Fibroblast of skin of abdomen (primary cell): ENCODE results near the gene COLEC11.

Source experiments
- DNase-seq: peaks from one replicate; pipeline ENCODE4 v3.0.0-alpha.2; 2013

Gene COLEC11

GRCh38 chr2:3639653-3640052 is 44.7 kb downstream of the COLEC11 start:
- DNase-seq: no peak

DNA sequence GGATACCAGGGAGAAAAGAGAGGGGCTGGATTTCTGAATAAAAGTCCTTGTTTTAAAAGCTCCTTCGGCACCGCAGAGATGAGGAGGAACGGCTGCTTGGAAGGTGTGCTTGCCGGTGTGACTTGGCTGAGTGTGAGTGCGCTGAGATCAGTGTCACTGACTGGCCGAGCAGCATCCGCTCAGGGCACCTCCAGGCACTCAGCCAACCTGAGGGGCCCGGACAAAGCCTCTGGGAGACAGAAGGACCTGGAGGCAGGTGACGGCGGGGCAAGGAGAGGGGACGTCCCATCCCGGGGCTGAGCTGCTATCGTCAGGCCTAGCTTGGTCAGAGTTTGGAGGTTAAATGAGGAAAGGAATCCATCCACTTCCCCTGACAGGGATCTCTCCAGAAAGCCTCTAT is 46.3 kb downstream of the COLEC11 start:
- no peak for DNase-seq

- no peak for DNase-seq
Measured at GRCh38 chr2:3641841-3642421, 47.0 kb downstream of the COLEC11 start.

DNA sequence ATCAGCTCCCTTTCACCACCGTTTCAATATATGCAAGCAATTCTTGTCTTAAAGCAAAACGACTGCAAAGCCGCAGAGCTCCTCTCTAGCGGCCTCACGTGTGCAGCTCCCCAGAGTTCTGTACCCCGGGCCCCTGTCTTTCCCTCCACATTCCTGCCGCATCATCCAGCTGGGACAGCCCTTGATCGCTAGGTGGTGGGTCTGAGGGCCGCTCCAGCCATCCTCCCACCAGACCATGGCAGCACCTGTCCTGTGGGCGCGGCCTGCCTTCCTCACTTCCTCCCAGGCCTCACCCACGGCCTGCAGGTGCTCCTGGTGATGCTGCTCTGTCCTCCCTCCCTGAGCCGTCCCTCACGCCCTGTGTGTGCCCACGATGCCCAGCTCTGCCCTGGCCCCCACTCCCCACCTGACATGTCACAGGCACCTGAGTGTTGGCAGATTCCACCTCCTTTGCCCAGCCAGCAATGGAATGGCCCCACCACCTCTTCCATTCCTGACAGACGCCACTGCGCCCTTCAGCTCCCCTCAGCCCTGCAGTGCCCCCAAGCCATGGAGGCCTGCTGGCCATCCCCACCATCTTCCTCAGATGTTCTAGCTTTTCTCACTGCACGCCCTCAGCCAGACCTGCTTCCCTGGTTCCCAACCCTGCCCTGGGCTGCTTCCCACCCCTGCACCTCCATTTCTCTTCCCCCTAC is 47.8 kb downstream of the COLEC11 start:
- DNase-seq: no peak

DNA sequence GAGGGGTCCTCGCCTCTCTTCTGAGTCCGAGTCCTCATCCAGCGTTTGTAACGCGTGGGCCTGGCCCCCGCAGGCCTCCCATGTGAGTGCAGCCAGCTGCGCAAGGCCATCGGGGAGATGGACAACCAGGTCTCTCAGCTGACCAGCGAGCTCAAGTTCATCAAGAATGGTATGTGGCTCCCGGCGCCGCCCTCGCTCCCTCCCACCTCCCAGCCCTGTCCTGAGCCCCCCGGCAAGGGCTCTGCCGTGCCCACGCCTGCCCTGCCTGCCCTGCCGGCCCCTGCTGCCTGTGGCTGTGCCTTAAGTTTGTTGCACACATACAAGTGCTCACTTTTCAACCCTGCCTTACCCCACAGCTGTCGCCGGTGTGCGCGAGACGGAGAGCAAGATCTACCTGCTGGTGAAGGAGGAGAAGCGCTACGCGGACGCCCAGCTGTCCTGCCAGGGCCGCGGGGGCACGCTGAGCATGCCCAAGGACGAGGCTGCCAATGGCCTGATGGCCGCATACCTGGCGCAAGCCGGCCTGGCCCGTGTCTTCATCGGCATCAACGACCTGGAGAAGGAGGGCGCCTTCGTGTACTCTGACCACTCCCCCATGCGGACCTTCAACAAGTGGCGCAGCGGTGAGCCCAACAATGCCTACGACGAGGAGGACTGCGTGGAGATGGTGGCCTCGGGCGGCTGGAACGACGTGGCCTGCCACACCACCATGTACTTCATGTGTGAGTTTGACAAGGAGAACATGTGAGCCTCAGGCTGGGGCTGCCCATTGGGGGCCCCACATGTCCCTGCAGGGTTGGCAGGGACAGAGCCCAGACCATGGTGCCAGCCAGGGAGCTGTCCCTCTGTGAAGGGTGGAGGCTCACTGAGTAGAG is 48.7 kb downstream of the COLEC11 start:
- DNase-seq: no peak

GRCh38 chr2:3644246-3644525 is 49.3 kb downstream of the COLEC11 start:
- DNase-seq: no peak

DNA sequence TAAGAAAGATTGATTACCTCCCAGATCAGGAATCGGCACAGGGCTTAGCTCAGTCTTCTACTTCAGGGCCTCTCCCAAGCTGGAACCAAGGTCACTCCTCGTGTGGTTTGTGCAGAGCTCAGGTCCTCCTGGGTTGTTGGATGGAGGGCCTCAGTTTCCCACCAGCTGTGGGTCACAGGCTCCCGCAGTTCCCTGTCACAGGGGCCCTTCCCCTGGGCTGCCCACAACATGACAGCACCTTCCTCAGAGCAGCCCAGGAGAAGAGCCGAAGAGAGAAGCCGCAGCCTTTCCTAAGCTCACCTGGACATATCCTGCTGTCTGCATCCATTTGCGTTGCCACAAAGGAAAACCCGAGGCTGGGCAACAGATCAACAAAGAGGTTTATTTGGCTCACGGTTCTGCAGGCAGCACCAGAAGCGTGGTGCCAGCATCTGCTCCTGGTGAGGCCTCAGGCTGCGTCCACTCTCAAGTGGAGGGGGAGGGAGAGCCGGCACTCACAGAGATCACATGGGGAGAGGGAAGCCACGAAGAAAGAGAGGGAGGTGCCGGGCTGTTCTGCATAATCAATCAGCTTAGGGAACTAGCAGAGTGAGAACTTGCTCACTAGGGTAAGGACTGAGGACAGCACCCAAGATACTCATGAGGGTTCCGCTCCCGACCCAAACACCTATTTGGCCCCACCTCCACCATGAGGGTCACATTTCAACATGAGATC is 50.1 kb downstream of the COLEC11 start:
- no peak for DNase-seq

- DNase-seq: no peak
Measured at GRCh38 chr2:3645745-3646389, 51.0 kb downstream of the COLEC11 start.

DNA sequence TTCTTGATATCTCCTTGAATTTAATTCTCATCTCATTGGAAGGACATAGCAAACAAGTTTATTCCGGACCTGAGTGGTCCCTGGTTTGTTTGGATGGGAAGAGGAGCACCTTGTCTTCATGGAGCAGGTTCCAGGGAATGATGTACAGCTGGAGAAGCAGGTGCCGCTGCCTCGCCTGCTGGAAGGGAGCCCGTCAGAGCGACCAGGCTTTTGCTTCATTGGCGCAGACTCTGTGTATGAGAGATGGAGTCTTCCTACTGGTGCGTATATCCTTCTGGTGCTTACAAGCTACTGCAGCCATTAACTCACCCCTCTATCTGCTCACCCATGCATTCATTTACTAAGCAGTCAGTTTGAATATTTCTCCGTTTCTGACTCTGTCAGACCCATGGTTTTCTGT is 51.5 kb downstream of the COLEC11 start:
- DNase-seq: no peak

DNA sequence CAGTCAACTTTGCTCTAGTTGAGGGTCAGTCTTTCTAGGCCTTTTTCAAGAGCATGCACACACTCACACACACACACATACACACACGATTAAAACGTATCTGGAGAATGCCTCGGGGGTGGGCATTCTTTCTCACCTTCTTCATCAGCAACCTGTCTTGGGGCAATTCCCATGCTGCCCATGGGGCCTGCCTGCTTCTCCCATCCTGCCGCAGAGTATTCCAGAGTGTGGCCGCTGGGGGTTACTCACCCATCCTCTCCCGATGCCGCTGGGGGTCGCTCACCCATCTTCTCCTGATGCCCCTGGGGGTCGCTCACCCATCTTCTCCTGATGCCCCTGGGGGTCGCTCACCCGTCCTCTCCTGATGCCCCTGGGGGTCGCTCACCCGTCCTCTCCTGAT is 52.3 kb downstream of the COLEC11 start:
- no peak for DNase-seq

DNA sequence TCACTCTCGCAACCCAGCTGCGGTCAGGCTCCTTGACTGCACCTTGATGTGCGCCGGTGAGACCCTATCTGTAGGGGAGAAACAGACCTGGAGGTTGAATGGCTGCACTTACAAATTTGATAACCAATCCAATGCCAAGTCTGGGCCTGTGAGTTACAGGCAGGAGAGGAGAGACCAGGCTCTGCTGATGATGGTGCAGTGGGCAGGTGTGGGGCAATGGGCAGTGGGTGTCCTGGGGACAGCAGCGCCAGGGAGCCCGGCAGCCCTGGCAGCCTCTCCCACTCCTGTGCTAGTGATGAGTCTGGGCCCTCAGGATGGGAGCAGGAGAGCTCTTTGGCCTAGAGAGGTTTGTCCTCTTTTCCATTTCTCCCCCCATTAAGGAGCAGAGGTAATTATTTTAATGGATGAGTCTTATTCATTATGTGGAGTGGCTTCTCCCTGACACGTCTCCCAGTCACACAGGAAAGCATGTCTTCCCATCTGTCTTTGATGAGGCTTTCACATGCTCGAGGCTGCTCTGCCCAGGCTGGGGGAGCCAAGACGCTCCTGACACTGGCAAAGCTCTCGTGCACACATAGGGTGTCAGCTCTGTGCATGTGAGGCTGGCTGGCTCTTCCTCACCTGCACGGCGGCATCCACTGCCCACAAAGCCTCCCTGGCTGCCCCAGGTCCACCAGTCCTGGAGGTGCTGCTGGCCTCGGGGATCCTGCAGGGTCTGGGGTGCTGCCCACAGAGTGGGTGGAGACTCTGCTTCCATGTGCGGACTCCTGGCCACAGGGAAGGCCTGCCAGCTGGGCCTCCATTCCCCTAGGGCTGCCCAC is 53.1 kb downstream of the COLEC11 start:
- no peak for DNase-seq

DNA sequence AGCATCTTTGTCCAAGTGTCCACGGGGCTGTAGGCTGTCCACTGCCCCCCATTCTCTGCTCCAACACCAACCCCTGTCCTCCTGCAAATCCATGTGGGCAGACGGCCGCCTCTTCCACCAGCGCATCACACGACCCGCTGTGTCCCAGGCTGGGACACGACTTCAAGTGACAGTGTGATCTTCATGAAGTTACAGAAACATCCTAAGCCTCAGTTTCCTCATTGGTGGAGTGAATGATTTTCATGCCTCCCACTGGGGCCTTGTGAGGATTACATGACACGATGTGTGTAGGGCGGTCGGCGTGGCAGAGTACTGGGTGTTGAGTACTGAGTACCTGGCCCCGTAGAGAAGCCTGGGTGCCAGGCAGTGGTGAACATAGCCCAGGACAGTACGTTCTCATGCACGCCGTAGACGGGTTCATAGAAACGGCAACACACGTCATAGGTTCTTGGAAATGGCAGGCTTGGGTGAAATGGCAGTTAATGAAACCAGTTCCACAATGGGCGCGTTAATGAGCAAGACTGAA is 53.8 kb downstream of the COLEC11 start:
- DNase-seq: no peak

GRCh38 chr2:3649581-3649980 is 54.7 kb downstream of the COLEC11 start:
- DNase-seq: no peak

DNA sequence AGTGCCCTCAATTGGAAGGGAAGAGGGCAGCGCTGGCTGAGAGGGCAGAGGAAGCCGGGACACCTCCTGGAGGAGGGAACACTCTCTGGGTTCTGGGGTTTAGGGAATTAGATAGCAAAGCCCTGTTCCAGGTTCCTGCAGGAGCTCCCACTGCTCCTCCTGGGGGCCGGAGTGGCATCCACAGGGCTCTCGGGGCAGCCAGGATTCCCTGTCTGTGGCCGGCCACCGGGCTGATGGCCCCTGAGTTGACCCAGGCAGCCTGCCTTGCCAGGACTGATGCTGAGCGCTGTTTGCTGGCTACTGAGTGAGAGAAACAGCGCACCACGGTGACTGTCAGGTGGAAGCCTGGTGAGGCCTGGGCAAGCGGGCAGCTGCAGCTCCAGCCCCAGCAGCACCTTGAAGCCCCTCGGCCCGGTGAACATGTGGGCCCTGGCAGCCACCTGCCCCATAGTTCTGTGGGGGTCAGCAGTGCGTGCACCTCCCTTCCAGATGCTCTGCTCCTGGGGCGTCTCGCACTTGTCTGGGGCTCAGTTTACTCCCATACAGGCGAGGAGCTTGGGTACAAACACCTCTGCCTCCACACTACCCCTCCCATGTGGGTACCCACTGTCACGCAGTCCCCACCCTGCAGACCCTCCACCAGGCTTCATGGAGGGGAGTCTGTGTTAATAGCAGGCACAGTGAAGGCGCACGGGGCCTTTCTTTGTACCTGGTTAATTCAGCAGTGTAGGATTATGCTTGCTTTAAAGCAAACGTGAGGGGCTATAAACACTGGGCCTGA is 55.4 kb downstream of the COLEC11 start:
- no peak for DNase-seq

GRCh38 chr2:3651691-3652648 is 57.1 kb downstream of the COLEC11 start:
- DNase-seq: no peak

DNA sequence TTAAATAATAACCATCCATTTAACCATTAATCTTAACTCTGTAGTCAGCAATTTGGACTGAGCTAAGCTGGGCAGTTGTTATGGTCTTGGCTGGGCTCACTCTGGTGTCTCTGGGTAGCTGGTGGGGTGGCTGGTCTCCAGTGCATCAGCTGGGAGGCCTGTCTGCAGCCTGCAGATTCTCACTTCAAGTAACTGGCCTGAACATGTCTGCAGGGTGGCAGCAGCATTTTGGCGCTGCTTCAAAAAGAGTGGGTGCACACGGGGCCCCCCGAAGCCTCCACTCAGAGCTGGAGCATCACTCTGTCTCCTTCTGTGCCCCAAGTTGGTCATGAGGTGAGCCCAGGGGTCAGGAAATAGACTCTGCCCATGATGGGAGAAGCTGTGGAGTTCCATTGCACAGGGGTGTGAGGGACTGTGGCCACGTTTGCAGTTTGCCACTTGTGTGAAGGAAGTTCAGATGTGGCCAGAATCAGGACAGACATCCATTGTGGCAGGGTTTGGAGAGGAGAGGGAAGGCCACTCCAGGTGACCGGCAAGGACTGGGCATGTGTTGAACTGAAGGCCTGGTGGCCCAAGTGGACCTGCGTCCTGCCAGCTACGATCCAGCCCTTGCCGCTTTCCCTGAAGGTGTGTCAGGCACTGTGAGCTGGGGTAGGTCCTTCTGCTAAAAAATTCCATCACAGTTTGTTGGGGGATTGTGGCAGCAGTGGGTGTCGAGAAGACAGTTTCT is 58.1 kb downstream of the COLEC11 start:
- DNase-seq: no peak

DNA sequence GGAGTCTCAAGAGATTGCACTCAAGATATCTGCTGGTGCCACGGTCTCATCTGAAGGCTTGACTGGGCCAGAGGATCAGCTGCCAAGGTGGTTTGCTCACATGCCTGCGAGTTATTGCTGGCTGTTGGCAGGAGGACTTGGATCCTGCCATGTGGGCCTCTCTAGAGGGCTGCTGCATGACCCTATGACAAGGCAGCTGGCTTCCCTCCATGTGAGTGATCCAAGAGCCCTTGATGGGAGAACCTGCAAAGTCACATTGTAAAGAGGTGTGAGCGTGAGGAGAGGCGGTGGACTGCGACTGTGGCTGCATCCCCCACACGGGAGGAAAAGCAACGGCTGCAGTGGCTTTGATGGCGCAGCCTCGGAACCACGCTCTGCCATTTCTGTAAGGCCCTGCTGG is 59.1 kb downstream of the COLEC11 start:
- no peak for DNase-seq

GRCh38 chr2:3654531-3655225 is 59.8 kb downstream of the COLEC11 start:
- no peak for DNase-seq
